HepG2 (cell line): ENCODE results near the gene TOX2.

Source experiments
- BRCA1 ChIP-seq: sonication (generic); formaldehyde crosslinking; IDR thresholded peaks from 2 replicates; pipeline ENCODE4 v1.4.0; 2020; ENCODE audit warnings: missing genetic modification reagents
- CHCHD3 ChIP-seq: sonication (generic); formaldehyde crosslinking; IDR thresholded peaks from 2 replicates; pipeline ENCODE4 v1.8.0; 2022; ENCODE audit warnings: mild to moderate bottlenecking, missing genetic modification reagents, moderate library complexity
- CTCF ChIP-seq: sonication (generic); formaldehyde crosslinking; IDR thresholded peaks from 2 replicates; pipeline ENCODE4 v1.5.0; 2020; ENCODE audit warnings: mild to moderate bottlenecking, missing genetic modification reagents, moderate library complexity
- GABPA ChIP-seq, 2 experiments: IDR thresholded peaks; 2 replicates each; pipeline ENCODE4 v1.6.1; 2011 to 2016; ENCODE audit warnings: low read depth in 2 of 2, low read length in 1 of 2, missing biosample characterization in 1 of 2, missing genetic modification characterization in 1 of 2
- RNF2 ChIP-seq: fragments of 450-650 bp; conservative IDR thresholded peaks from 2 replicates; pipeline ENCODE4 v1.6.1; 2016; ENCODE audit warnings: low read depth
- SMAD9 ChIP-seq: sonication (generic); formaldehyde crosslinking; IDR thresholded peaks from 2 replicates; pipeline ENCODE4 v1.5.1; 2020; ENCODE audit warnings: mild to moderate bottlenecking, missing genetic modification reagents
- ZBTB33 ChIP-seq: sonication (generic); formaldehyde crosslinking; IDR thresholded peaks from 2 replicates; pipeline ENCODE4 v1.4.0; 2020; ENCODE audit warnings: missing genetic modification reagents

- TF ChIP-seq RNF2 (no peak), BRCA1 (CRISPR knock-in tag) (no peak), CTCF (no peak), CHCHD3 (CRISPR knock-in tag) (no peak), ZBTB33 (CRISPR knock-in tag) (no peak), SMAD9 (no peak), GABPA (IDR thresholded peaks at IDR 0.05; ENCODE audit: low read depth, low read length) (no peak), GABPA (CRISPR knock-in tag; IDR thresholded peaks at IDR 0.05; ENCODE audit: low read depth) (no peak)
Measured at GRCh38 chr20:43949248-43949647, 34.6 kb downstream of the TOX2 start.
